H1 (cell line): Measurements from ENCODE around the gene SOBP. TPM values are rescaled to one million over a fixed set of nuclear protein-coding genes. Genes with fewer than 3 reads are reported as not detected.

Source experiments
- CTCF ChIA-PET: fragments of 300-600 bp; sonication (Branson Sonifier 250); formaldehyde crosslinking; loops from one replicate; lab custom pipeline; 2021; ENCODE audit not compliant: partially characterized antibody; lab: Charles Lee
- POLR2A ChIA-PET: fragments of 300-600 bp; sonication (Branson Sonifier 250); formaldehyde crosslinking; loops from one replicate; lab custom pipeline; 2021; ENCODE audit warnings: inconsistent platforms; ENCODE audit not compliant: partially characterized antibody; lab: Charles Lee
- DNase-seq, 2 experiments: peaks; one replicate each; pipeline versions ENCODE4 v3.0.0 to v3.0.0-alpha.2; 2010 to 2022; ENCODE audit warnings: low spot score in 2 of 2, low read depth in 1 of 2, mixed read lengths in 1 of 2
- FAIRE-seq: peaks from 2 replicates; lab custom pipeline; 2011; peaks lifted over from hg19 to GRCh38; lab: Jason Lieb, UNC
- H2AFZ ChIP-seq: 2 replicates; pipeline ENCODE4 v1.8.1; 2012; ENCODE audit warnings: low read length, inconsistent platforms
- H2AK5ac ChIP-seq: 2 replicates; pipeline ENCODE4 v1.6.1; 2013; ENCODE audit warnings: low read depth, low read length
- H2BK120ac ChIP-seq: replicated peaks from 2 replicates; pipeline ENCODE3; 2013; ENCODE audit warnings: low read depth, low read length, inconsistent platforms
- H2BK12ac ChIP-seq: 2 replicates; pipeline ENCODE4 v1.6.1; 2013; ENCODE audit warnings: low read depth, low read length
- H2BK15ac ChIP-seq: 2 replicates; pipeline ENCODE4 v1.6.1; 2013; ENCODE audit warnings: low read length
- H2BK20ac ChIP-seq: 2 replicates; pipeline ENCODE4 v1.6.1; 2013; ENCODE audit warnings: low read length
- H2BK5ac ChIP-seq: 2 replicates; pipeline ENCODE4 v1.6.1; 2013; ENCODE audit warnings: low read depth, low read length
- H3K14ac ChIP-seq: 2 replicates; pipeline ENCODE4 v1.6.1; 2013; ENCODE audit warnings: inconsistent platforms; ENCODE audit not compliant: insufficient read length
- H3K18ac ChIP-seq: 2 replicates; pipeline ENCODE4 v1.6.1; 2013; ENCODE audit warnings: low read length; ENCODE audit errors: extremely low read depth
- H3K23ac ChIP-seq: 2 replicates; pipeline ENCODE4 v1.6.1; 2013; ENCODE audit warnings: inconsistent platforms; ENCODE audit not compliant: insufficient read length
- H3K23me2 ChIP-seq: 2 replicates; pipeline ENCODE4 v1.6.1; 2013; ENCODE audit warnings: low read depth, low read length
- H3K27ac ChIP-seq: 2 replicates; pipeline ENCODE4 v1.6.1; 2011; ENCODE audit warnings: low read depth, low read length, inconsistent platforms
- H3K27me3 ChIP-seq, 4 experiments: replicated peaks in 1 of 4; 1 replicate in 1 of 4; 2 replicates in 3 of 4; pipeline versions ENCODE4 v1.6.1 to v1.8.1; 2011 to 2013; ENCODE audit warnings: low read length in 3 of 4, mild to moderate bottlenecking in 3 of 4, inconsistent platforms in 2 of 4, mixed read lengths in 2 of 4, moderate library complexity in 1 of 4; ENCODE audit not compliant: control insufficient read depth in 3 of 4, insufficient read depth in 3 of 4; ENCODE audit errors: extremely low read depth in 1 of 4
- H3K36me3 ChIP-seq, 4 experiments: 2 replicates each; pipeline versions ENCODE4 v1.6.1 to v1.8.1; 2011 to 2013; ENCODE audit warnings: mild to moderate bottlenecking in 4 of 4, low read length in 3 of 4, moderate library complexity in 2 of 4, control low read depth in 1 of 4, inconsistent platforms in 1 of 4; ENCODE audit not compliant: insufficient read depth in 4 of 4, control insufficient read depth in 2 of 4
- H3K4ac ChIP-seq: replicated peaks from 2 replicates; pipeline ENCODE3; 2013; ENCODE audit warnings: low read length, low read depth, mixed read lengths, inconsistent platforms; ENCODE audit not compliant: insufficient read length
- H3K4me1 ChIP-seq, 4 experiments: replicated peaks in 1 of 4; 1 replicate in 1 of 4; 2 replicates in 3 of 4; pipeline versions ENCODE4 v1.6.1 to v1.8.1; 2011 to 2013; ENCODE audit warnings: low read length in 3 of 4, inconsistent platforms in 2 of 4, mixed read lengths in 1 of 4; ENCODE audit not compliant: insufficient read depth in 4 of 4, control insufficient read depth in 3 of 4
- H3K4me2 ChIP-seq, 2 experiments: 2 replicates each; pipeline versions ENCODE4 v1.6.1 to v1.8.1; 2011 to 2013; ENCODE audit warnings: low read depth in 2 of 2, low read length in 2 of 2, control low read depth in 1 of 2, inconsistent platforms in 1 of 2, mild to moderate bottlenecking in 1 of 2; ENCODE audit not compliant: insufficient read depth in 1 of 2
- H3K4me3 ChIP-seq, 4 experiments: fragments of 200-600, 300-600 bp in 1 of 4; sonication (generic), shearing (Covaris generic), sonication (Bioruptor Twin) in 1 of 4; 2 replicates each; pipeline versions ENCODE4 v1.5.1 to v1.8.1; 2011 to 2016; ENCODE audit warnings: low read length in 4 of 4, low read depth in 3 of 4, control low read depth in 2 of 4, inconsistent platforms in 2 of 4, mild to moderate bottlenecking in 2 of 4, mixed read lengths in 1 of 4, moderate library complexity in 1 of 4; ENCODE audit not compliant: insufficient read depth in 2 of 4; ENCODE audit errors: extremely low read depth in 1 of 4
- H3K56ac ChIP-seq: replicated peaks from 2 replicates; pipeline ENCODE3; 2013; ENCODE audit warnings: low read depth, mild to moderate bottlenecking, mixed read lengths, low read length, inconsistent platforms; ENCODE audit not compliant: insufficient read length
- H3K79me1 ChIP-seq: 2 replicates; pipeline ENCODE4 v1.6.1; 2013; ENCODE audit warnings: low read depth, low read length, control low read depth
- H3K79me2 ChIP-seq, 2 experiments: 2 replicates each; pipeline versions ENCODE4 v1.6.1 to v1.8.1; 2012 to 2013; ENCODE audit warnings: low read length in 2 of 2, mild to moderate bottlenecking in 2 of 2, inconsistent platforms in 1 of 2; ENCODE audit not compliant: insufficient read depth in 2 of 2, control insufficient read depth in 1 of 2
- H3K9ac ChIP-seq, 4 experiments: replicated peaks in 1 of 4; 1 replicate in 1 of 4; 2 replicates in 3 of 4; pipeline versions ENCODE4 v1.6.1 to v1.8.1; 2011 to 2013; ENCODE audit warnings: low read depth in 3 of 4, low read length in 3 of 4, control low read depth in 2 of 4, mild to moderate bottlenecking in 2 of 4, moderate library complexity in 2 of 4, inconsistent platforms in 1 of 4; ENCODE audit errors: extremely low read depth in 1 of 4
- H3K9me3 ChIP-seq, 2 experiments: 2 replicates each; pipeline versions ENCODE4 v1.6.1 to v1.8.1; 2012 to 2013; ENCODE audit warnings: mild to moderate bottlenecking in 2 of 2, moderate library complexity in 2 of 2, control low read depth in 1 of 2, inconsistent platforms in 1 of 2, low read depth in 1 of 2, low read length in 1 of 2, mixed read lengths in 1 of 2; ENCODE audit not compliant: insufficient read depth in 2 of 2
- H4K20me1 ChIP-seq, 2 experiments: replicated peaks in 1 of 2; 2 replicates each; pipeline versions ENCODE3 to v1.8.1; 2011 to 2013; ENCODE audit warnings: inconsistent platforms in 2 of 2, low read length in 2 of 2, mild to moderate bottlenecking in 1 of 2; ENCODE audit not compliant: insufficient read depth in 2 of 2, control insufficient read depth in 1 of 2
- H4K5ac ChIP-seq: 2 replicates; pipeline ENCODE4 v1.6.1; 2013; ENCODE audit warnings: low read length, low read depth, mixed read lengths, inconsistent platforms; ENCODE audit not compliant: insufficient read length
- H4K8ac ChIP-seq: 2 replicates; pipeline ENCODE4 v1.8.0; 2013; ENCODE audit warnings: mild to moderate bottlenecking, moderate library complexity, low read length, inconsistent platforms; ENCODE audit not compliant: insufficient read depth; ENCODE audit errors: extremely low read depth
- H4K91ac ChIP-seq: replicated peaks from 2 replicates; pipeline ENCODE3; 2013; ENCODE audit warnings: low read length, mixed read lengths, inconsistent platforms; ENCODE audit not compliant: insufficient read length
- BACH1 ChIP-seq: IDR thresholded peaks from 2 replicates; pipeline ENCODE4 v1.6.1; 2012; ENCODE audit warnings: low read length, improper control_type of control experiment
- CBX8 ChIP-seq: fragments of 300-800, 300-1000 bp; sonication (generic); IDR thresholded peaks from 2 replicates; pipeline ENCODE4 v1.7.1; 2016; ENCODE audit warnings: low read depth, low read length, borderline replicate concordance
- TEAD4 ChIP-seq: IDR thresholded peaks from 2 replicates; pipeline ENCODE4 v1.6.1; 2012; ENCODE audit warnings: low read depth, low read length, inconsistent platforms, mixed read lengths
- WGBS, 2 experiments: shearing (Covaris generic) in 1 of 2; methylation state at CpG; one replicate each; pipeline versions ENCODE4 v1.1.6 to v1.1.7; 2013 to 2015; ENCODE audit warnings: low lambda C conversion rate in 2 of 2, mixed read lengths in 2 of 2, inconsistent platforms in 1 of 2, low coverage in 1 of 2, missing lambda C conversion rate in 1 of 2; ENCODE audit not compliant: insufficient replicate concordance in 2 of 2, insufficient coverage in 1 of 2, insufficient read length in 1 of 2; ENCODE audit errors: extremely low coverage in 1 of 2, missing lambda C conversion rate in 1 of 2; 5-methylcytosine and 5-hydroxymethylcytosine counted together
- polyA plus RNA-seq, 7 experiments: library from polyadenylated mRNA; depleted of rRNA in 3 of 7; stranded (reverse) in 5 of 7; unstranded in 2 of 7; fragments of >200 nt in 5 of 7; fragments of 200-250 nt in 2 of 7; gene quantifications; 1 replicate in 5 of 7; 2 replicates in 1 of 7; 4 replicates in 1 of 7; pipeline versions ENCODE4 v1.2.1 to v1.2.3, GENCODE V29; 2011 to 2013; ENCODE audit warnings: missing spikeins in 2 of 7, mixed read lengths in 2 of 7
- total RNA-seq: library from RNA; stranded (reverse); fragmentation: NEBNext Ultra II Directional; extraction: Animal tissue kit (Norgen Biotek cat#: 25700); gene quantifications from 2 replicates; pipeline ENCODE4 v1.2.1, GENCODE V29; 2021
- TF ChIP-seq, protein P1 (sequence below): IDR thresholded peaks from 2 replicates; pipeline ENCODE4 v1.6.1; 2011; ENCODE audit warnings: low read depth, mild to moderate bottlenecking, low read length; ENCODE audit not compliant: insufficient read depth

The SOBP gene
- total and polyA plus RNA-seq, 2 of the 8 experiments (the other 6 are each of a cell fraction or from before 2014, with no cell fraction given) = 0.45 to 6.2 TPM

DNA sequence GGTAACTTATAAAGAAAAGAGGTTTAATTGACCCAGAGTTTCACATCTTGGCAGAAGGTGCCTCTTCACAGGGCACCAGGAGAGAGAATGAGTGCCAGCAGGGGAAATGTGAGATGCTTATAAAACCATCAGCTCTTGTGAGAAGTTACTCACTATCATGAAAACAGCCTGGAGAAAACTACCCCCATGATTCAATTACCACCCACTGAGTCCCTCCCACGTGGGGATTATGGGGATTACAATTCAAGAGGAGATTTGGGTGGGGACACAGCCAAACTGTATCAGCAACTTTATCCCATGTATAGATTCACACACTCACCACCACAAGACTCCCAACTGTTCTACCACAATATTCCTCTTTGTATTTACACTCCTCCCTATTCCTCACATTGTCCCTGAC is 41.1 kb upstream of the SOBP start:
- H3K56ac ChIP-seq = no peak overlapping the region
- no peak for TF ChIP-seq TEAD4
- TF ChIP-seq, protein P1, sequence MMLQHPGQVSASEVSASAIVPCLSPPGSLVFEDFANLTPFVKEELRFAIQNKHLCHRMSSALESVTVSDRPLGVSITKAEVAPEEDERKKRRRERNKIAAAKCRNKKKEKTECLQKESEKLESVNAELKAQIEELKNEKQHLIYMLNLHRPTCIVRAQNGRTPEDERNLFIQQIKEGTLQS = no peak
- no peak for TF ChIP-seq BACH1
- TF ChIP-seq CBX8 = no peak
- TF ChIP-seq, all 59 proteins: peak for 0
- CTCF ChIA-PET = interaction anchor here (1.0 to 1.1 kb wide), 2 partner anchors 264 to 415 kb away, joined by 3 to 4 read pairs; no protein-coding TSS in a partner anchor
- Histone ChIP-seq H3K14ac (no peak overlapping the region), H4K5ac (no peak overlapping the region), H3K18ac (no peak overlapping the region), H3K4me1 (no peaks in the 10 kb centered on the region), H3K23ac (no peak overlapping the region), H3K79me2 (peaks cover 0 to 26% of the 10 kb centered on the region in 2 experiments; a peak in 1 of 4 replicates), H2BK5ac (no peak overlapping the region), H4K91ac (no peak overlapping the region), H3K4me2 (no peak overlapping the region), H2AK5ac (no peak overlapping the region), H2AFZ (no peak overlapping the region), H2BK15ac (no peak overlapping the region), H3K9ac (no peak overlapping the region), H3K4me3 (no peak overlapping the region), H4K8ac (no peak overlapping the region), H4K20me1 (no peaks in the 10 kb centered on the region), H3K36me3 (peaks cover 0 to 3% (median 0%) of the 10 kb centered on the region in 4 experiments; a peak in 2 of 8 replicates), H3K79me1 (no peaks in the 10 kb centered on the region), H3K27me3 (no peaks in the 10 kb centered on the region), H3K4ac (no peak overlapping the region), H2BK12ac (no peak overlapping the region), H3K23me2 (no peaks in the 10 kb centered on the region), H3K9me3 (peaks cover 18 to 19% of the 10 kb centered on the region in 2 experiments), H2BK120ac (no peak overlapping the region), H2BK20ac (no peak overlapping the region), H3K27ac (no peak overlapping the region)
- 58% methylated on average over 1 of the region's 1 CpG; no CpG with 5 or more reads in 1 of the 2 experiments for WGBS, 2 experiments
- POLR2A ChIA-PET = interaction anchor here (2.6 kb wide), 1 partner anchor 11 kb away, joined by 7 read pairs; the partner anchor contains the start of gene PDSS2
- FAIRE-seq (no peak), DNase-seq (no peak)
